Measurements from ENCODE around the gene DSCAM.

The DSCAM gene

GRCh38 chr21:40385883-40386282 lies 461.1 kb downstream of the DSCAM start:
- no peaks in the 10 kb centered on the region for H3F3A ChIP-seq (ENCODE audit: insufficient read depth, low read length)
- no peaks in the 10 kb centered on the region for H3K4me1 ChIP-seq (ENCODE audit: insufficient read depth, low read length, severe bottlenecking)
- TF ChIP-seq CTCF (IDR thresholded peaks at IDR 0.05; ENCODE audit: low read length) (no peak), EZH2 (IDR thresholded peaks at IDR 0.05; ENCODE audit: borderline replicate concordance, low read length) (no peak)
- H4K20me1 ChIP-seq (ENCODE audit: insufficient read depth, low read length): no peaks in the 10 kb centered on the region
- no peaks in the 10 kb centered on the region for H3K9me3 ChIP-seq (ENCODE audit: low read length)
- no peaks in the 10 kb centered on the region for H3K27me3 ChIP-seq (ENCODE audit: insufficient read depth, low read length)
- H3K27ac ChIP-seq (ENCODE audit: low read depth, low read length, poor library complexity, severe bottlenecking): no peak overlapping the region
- no peak overlapping the region for H3K4me2 ChIP-seq (ENCODE audit: low read length)
- no peaks in the 10 kb centered on the region for H3K36me3 ChIP-seq (ENCODE audit: insufficient read depth, low read length)
- no peak overlapping the region for H2AFZ ChIP-seq (ENCODE audit: low read length)
- no peak overlapping the region for H3K4me3 ChIP-seq (ENCODE audit: low read depth, low read length, poor library complexity, severe bottlenecking)
- no peaks in the 10 kb centered on the region for H3K79me2 ChIP-seq (ENCODE audit: insufficient read depth, low read length)
- no peaks in the 10 kb centered on the region for H3K9me2 ChIP-seq (ENCODE audit: low read depth, low read length)
- no peak overlapping the region for H3K9ac ChIP-seq (ENCODE audit: low read length)

- H4K20me1 ChIP-seq (ENCODE audit: insufficient read depth, low read length): no peaks in the 10 kb centered on the region
- no peak overlapping the region for H3K4me2 ChIP-seq (ENCODE audit: low read length)
- H3K4me3 ChIP-seq (ENCODE audit: low read depth, low read length, poor library complexity, severe bottlenecking): no peak overlapping the region
- H3K9me3 ChIP-seq (ENCODE audit: low read length): no peaks in the 10 kb centered on the region
- no peaks in the 10 kb centered on the region for H3K9me2 ChIP-seq (ENCODE audit: low read depth, low read length)
- no peak overlapping the region for H3K27ac ChIP-seq (ENCODE audit: low read depth, low read length, poor library complexity, severe bottlenecking)
- H2AFZ ChIP-seq (ENCODE audit: low read length): no peak overlapping the region
- no peaks in the 10 kb centered on the region for H3F3A ChIP-seq (ENCODE audit: insufficient read depth, low read length)
- no peaks in the 10 kb centered on the region for H3K36me3 ChIP-seq (ENCODE audit: insufficient read depth, low read length)
- no peaks in the 10 kb centered on the region for H3K4me1 ChIP-seq (ENCODE audit: insufficient read depth, low read length, severe bottlenecking)
- TF ChIP-seq EZH2 (IDR thresholded peaks at IDR 0.05; ENCODE audit: borderline replicate concordance, low read length) (no peak), CTCF (IDR thresholded peaks at IDR 0.05; ENCODE audit: low read length) (no peak)
- no peak overlapping the region for H3K9ac ChIP-seq (ENCODE audit: low read length)
- no peaks in the 10 kb centered on the region for H3K79me2 ChIP-seq (ENCODE audit: insufficient read depth, low read length)
- H3K27me3 ChIP-seq (ENCODE audit: insufficient read depth, low read length): no peaks in the 10 kb centered on the region
These were observed 463.0 kb downstream of the DSCAM start for GRCh38 chr21:40383951-40384350.

- Histone ChIP-seq H3K27me3 (ENCODE audit: insufficient read depth, low read length) (no peaks in the 10 kb centered on the region), H4K20me1 (ENCODE audit: insufficient read depth, low read length) (no peaks in the 10 kb centered on the region), H3K4me1 (ENCODE audit: insufficient read depth, low read length, severe bottlenecking) (no peaks in the 10 kb centered on the region), H3K27ac (ENCODE audit: low read depth, low read length, poor library complexity, severe bottlenecking) (no peak overlapping the region), H3F3A (ENCODE audit: insufficient read depth, low read length) (no peaks in the 10 kb centered on the region), H3K9me3 (ENCODE audit: low read length) (no peaks in the 10 kb centered on the region), H3K9me2 (ENCODE audit: low read depth, low read length) (no peaks in the 10 kb centered on the region), H3K36me3 (ENCODE audit: insufficient read depth, low read length) (no peaks in the 10 kb centered on the region), H3K79me2 (ENCODE audit: insufficient read depth, low read length) (no peaks in the 10 kb centered on the region), H3K4me3 (ENCODE audit: low read depth, low read length, poor library complexity, severe bottlenecking) (no peak overlapping the region), H3K4me2 (ENCODE audit: low read length) (no peak overlapping the region), H2AFZ (ENCODE audit: low read length) (no peak overlapping the region), H3K9ac (ENCODE audit: low read length) (no peak overlapping the region)
- TF ChIP-seq EZH2 (IDR thresholded peaks at IDR 0.05; ENCODE audit: borderline replicate concordance, low read length): no peak
- TF ChIP-seq CTCF (IDR thresholded peaks at IDR 0.05; ENCODE audit: low read length): no peak
These were observed 465.8 kb downstream of the DSCAM start for GRCh38 chr21:40381111-40381510.

Data from OCI-LY1 (cell line).